ENCODE results near the gene TMEM72. TPM values are rescaled to one million over a fixed set of nuclear protein-coding genes. Genes with fewer than 3 reads are reported as not detected.

TMEM72 gene
- total and polyA plus RNA-seq, 2 of the 13 experiments (the other 11 are each of a cell fraction or from before 2014, with no cell fraction given): 0.04 TPM; not detected in 1

- TF ChIP-seq ZNF18 (CRISPR knock-in tag; IDR thresholded peaks at IDR 0.05; ENCODE audit: insufficient replicate concordance) (no peak), FOXJ3 (CRISPR knock-in tag; IDR thresholded peaks at IDR 0.05; ENCODE audit: borderline replicate concordance) (peak; percentile 66; the same call in 1 of the 2 replicates), ZNF510 (CRISPR knock-in tag; IDR thresholded peaks at IDR 0.05; ENCODE audit: low read depth) (0 out of 2 replicates have a peak, but pooled peaks have one; percentile 58), ZNF280D (CRISPR knock-in tag; IDR thresholded peaks at IDR 0.05) (no peak; the same call in none of the 2 replicates), CENPX (CRISPR knock-in tag; IDR thresholded peaks at IDR 0.05) (no peak), DRAP1 (CRISPR knock-in tag; IDR thresholded peaks at IDR 0.05) (peak; percentile 95), BORCS8-MEF2B (CRISPR knock-in tag; IDR thresholded peaks at IDR 0.05) (peak; percentile 71), HCFC1 (IDR thresholded peaks at IDR 0.05; ENCODE audit: low read depth, low read length) (peak; percentile 41; the same call in 1 of the 2 replicates), GPN1 (CRISPR knock-in tag; IDR thresholded peaks at IDR 0.05; ENCODE audit: borderline replicate concordance) (0 out of 2 replicates have a peak, but pooled peaks have one; percentile 49), ZNF572 (CRISPR knock-in tag; IDR thresholded peaks at IDR 0.05) (peak; percentile 78; the same call in 1 of the 2 replicates), ZNF431 (CRISPR knock-in tag; IDR thresholded peaks at IDR 0.05; ENCODE audit: borderline replicate concordance, low read depth) (no peak), THYN1 (CRISPR knock-in tag; IDR thresholded peaks at IDR 0.05; ENCODE audit: borderline replicate concordance, low read depth) (no peak; the same call in 1 of the 2 replicates), ARHGAP35 (CRISPR knock-in tag; IDR thresholded peaks at IDR 0.05; ENCODE audit: borderline replicate concordance) (0 out of 2 replicates have a peak, but pooled peaks have one; percentile 37), ZNF800 (CRISPR knock-in tag; IDR thresholded peaks at IDR 0.05) (no peak), ATRX (CRISPR knock-in tag; IDR thresholded peaks at IDR 0.05; ENCODE audit: borderline replicate concordance) (no peak), MED1 (CRISPR knock-in tag; IDR thresholded peaks at IDR 0.05) (peak; percentile 99), E2F5 (CRISPR knock-in tag; conservative IDR thresholded peaks at IDR 0.05) (no peak), CCAR2 (optimal IDR thresholded peaks at IDR 0.05; ENCODE audit: low read depth, low read length) (no peak)
Observed at GRCh38 chr10:44978570-44979280, 67.6 kb downstream of the TMEM72 start, which contains the start of gene DEPP1 (continued).
